Activated CD4-positive, alpha-beta T cell treated with anti-CD3 and anti-CD28 coated beads, Interleukin-2, amount 10 ng/mL, durations not matched to agents 7 days and 5 days (primary cell): ENCODE results near the gene EXOC2. TPM values are rescaled to one million over a fixed set of nuclear protein-coding genes. Genes with fewer than 3 reads are reported as not detected.
"Not testable (repeated sequence)": the region's sequence is repeated elsewhere in the genome, so short reads cannot be mapped to it uniquely, and the experiment has no call there.

ENCODE experiments used
- CTCF ChIA-PET: fragments of 350-600 bp; sonication (Branson Sonifier 250); formaldehyde crosslinking; loops from one replicate; lab custom pipeline; 2021; ENCODE audit warnings: antibody characterized with exemption; lab: Charles Lee
- POLR2A ChIA-PET: fragments of 350-600 bp; sonication (Branson Sonifier 250); formaldehyde crosslinking; loops from one replicate; lab custom pipeline; 2021; ENCODE audit warnings: antibody characterized with exemption; lab: Charles Lee
- DNase-seq: peaks from one replicate; pipeline ENCODE4 v3.0.0-alpha.2; 2020
- H3K27ac Mint-ChIP-seq: one replicate; pipeline ENCODE4 v1.8.0; 2021; ENCODE audit warnings: mild to moderate bottlenecking, moderate library complexity, mixed read lengths
- H3K27me3 Mint-ChIP-seq: one replicate; pipeline ENCODE4 v1.8.0; 2021; ENCODE audit warnings: mixed read lengths
- H3K36me3 Mint-ChIP-seq: one replicate; pipeline ENCODE4 v1.8.0; 2021; ENCODE audit warnings: low read depth, mixed read lengths
- H3K4me1 Mint-ChIP-seq: one replicate; pipeline ENCODE4 v1.8.0; 2021; ENCODE audit warnings: mixed read lengths
- H3K4me3 Mint-ChIP-seq: one replicate; pipeline ENCODE4 v1.8.0; 2021; ENCODE audit warnings: mild to moderate bottlenecking, moderate library complexity, mixed read lengths
- H3K9me3 Mint-ChIP-seq: one replicate; pipeline ENCODE4 v1.8.0; 2021; ENCODE audit warnings: mixed read lengths
- total RNA-seq, 2 experiments: library from RNA; stranded (reverse); gene quantifications; one replicate each; pipeline ENCODE4 v1.2.3, GENCODE V29; 2021

EXOC2 gene
- total RNA-seq, 2 experiments from 2014 or later, result 42.7 to 43.6 TPM

GRCh38 chr6:582370-582769 lies 110.6 kb downstream of the EXOC2 start:
- no peaks in the 10 kb centered on the region for H3K27me3 Mint-ChIP-seq
- H3K4me1 Mint-ChIP-seq, result peaks cover 31% of the 10 kb centered on the region
- ChIA-PET CTCF (interaction anchor here (0.9 to 2.9 kb wide), 3 partner anchors 9 to 23 kb away, joined by 3 to 22 read pairs (median 3); no protein-coding TSS in a partner anchor), POLR2A (no interaction called here)
- DNase-seq, result no peak
- peaks cover 2% of the 10 kb centered on the region for H3K36me3 Mint-ChIP-seq
- no peak overlapping the region for H3K27ac Mint-ChIP-seq
- H3K9me3 Mint-ChIP-seq, result no peaks in the 10 kb centered on the region
- no peak overlapping the region for H3K4me3 Mint-ChIP-seq

DNA sequence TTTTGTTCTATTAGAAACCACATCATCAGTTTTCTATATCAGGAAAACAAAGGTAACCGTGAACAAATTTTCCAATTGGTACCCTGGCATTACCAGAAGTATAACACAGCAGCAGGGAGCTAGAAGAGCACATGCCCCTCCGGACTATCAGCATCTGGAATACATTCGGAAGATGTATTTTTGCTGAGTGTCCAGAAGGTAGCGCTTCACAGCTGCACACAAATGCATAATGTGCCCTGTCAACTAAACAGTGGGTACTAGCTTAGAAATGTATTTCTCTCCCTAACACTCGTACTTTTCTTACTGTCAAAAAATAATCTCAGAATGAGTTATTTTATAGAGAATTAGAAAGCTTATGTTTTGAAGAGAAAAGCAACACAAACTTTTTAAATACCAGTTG lies 113.6 kb downstream of the EXOC2 start:
- Mint-ChIP-seq H3K4me1 (peaks cover 33% of the 10 kb centered on the region), H3K27ac (no peak overlapping the region), H3K4me3 (no peak overlapping the region), H3K9me3 (peaks cover 7% of the 10 kb centered on the region), H3K36me3 (peaks cover 25% of the 10 kb centered on the region), H3K27me3 (no peaks in the 10 kb centered on the region)
- ChIA-PET CTCF (interaction anchor here (1.0 kb wide), 1 partner anchor 11 kb away, joined by 3 read pairs; no protein-coding TSS in a partner anchor), POLR2A (interaction anchor here (0.6 kb wide), 1 partner anchor 172 kb away, joined by 4 read pairs; no protein-coding TSS in a partner anchor)
- no peak for DNase-seq

GRCh38 chr6:572596-573265 lies 120.2 kb downstream of the EXOC2 start:
- ChIA-PET POLR2A (no interaction called here), CTCF (interaction anchor here (0.8 to 1.4 kb wide), 3 partner anchors 14 to 20 kb away, joined by 3 to 6 read pairs (median 4); no protein-coding TSS in a partner anchor)
- Mint-ChIP-seq H3K36me3 (peaks cover 63% of the 10 kb centered on the region), H3K27ac (no peak overlapping the region), H3K9me3 (peaks cover 7% of the 10 kb centered on the region), H3K4me3 (no peak overlapping the region), H3K27me3 (no peaks in the 10 kb centered on the region), H3K4me1 (peaks cover 27% of the 10 kb centered on the region)
- DNase-seq, result no peak

GRCh38 chr6:571892-572291 lies 121.0 kb downstream of the EXOC2 start:
- Mint-ChIP-seq H3K4me3 (no peak overlapping the region), H3K36me3 (peaks cover 61% of the 10 kb centered on the region), H3K4me1 (peaks cover 20% of the 10 kb centered on the region), H3K9me3 (peaks cover 7% of the 10 kb centered on the region), H3K27me3 (no peaks in the 10 kb centered on the region), H3K27ac (no peak overlapping the region)
- DNase-seq, result no peak
- CTCF ChIA-PET, result interaction anchor here (0.8 to 1.4 kb wide), 3 partner anchors 13 to 21 kb away, joined by 3 to 6 read pairs (median 4); no protein-coding TSS in a partner anchor
- POLR2A ChIA-PET, result no interaction called here

GRCh38 chr6:570825-571224 lies 122.1 kb downstream of the EXOC2 start:
- DNase-seq, result no peak
- Mint-ChIP-seq H3K4me1 (peaks cover 20% of the 10 kb centered on the region), H3K36me3 (peaks cover 61% of the 10 kb centered on the region), H3K4me3 (no peak overlapping the region), H3K27ac (peak overlapping the region; percentile 11), H3K27me3 (no peaks in the 10 kb centered on the region), H3K9me3 (peaks cover 7% of the 10 kb centered on the region)
- ChIA-PET CTCF (no interaction called here), POLR2A (no interaction called here)

- H3K27ac Mint-ChIP-seq, result no peak overlapping the region
- H3K4me1 Mint-ChIP-seq, result peaks cover 20% of the 10 kb centered on the region
- no peaks in the 10 kb centered on the region for H3K9me3 Mint-ChIP-seq
- POLR2A ChIA-PET, result interaction anchor here (0.7 kb wide), 1 partner anchor 343 kb away, joined by 3 read pairs; no protein-coding TSS in a partner anchor
- no peak overlapping the region for H3K4me3 Mint-ChIP-seq
- no peaks in the 10 kb centered on the region for H3K27me3 Mint-ChIP-seq
- DNase-seq, result no peak
- peaks cover 50% of the 10 kb centered on the region for H3K36me3 Mint-ChIP-seq
- CTCF ChIA-PET, result interaction anchor here (1.2 kb wide), 1 partner anchor 10 kb away, joined by 3 read pairs; no protein-coding TSS in a partner anchor
These were observed 123.9 kb downstream of the EXOC2 start for GRCh38 chr6:568954-569523.

DNA sequence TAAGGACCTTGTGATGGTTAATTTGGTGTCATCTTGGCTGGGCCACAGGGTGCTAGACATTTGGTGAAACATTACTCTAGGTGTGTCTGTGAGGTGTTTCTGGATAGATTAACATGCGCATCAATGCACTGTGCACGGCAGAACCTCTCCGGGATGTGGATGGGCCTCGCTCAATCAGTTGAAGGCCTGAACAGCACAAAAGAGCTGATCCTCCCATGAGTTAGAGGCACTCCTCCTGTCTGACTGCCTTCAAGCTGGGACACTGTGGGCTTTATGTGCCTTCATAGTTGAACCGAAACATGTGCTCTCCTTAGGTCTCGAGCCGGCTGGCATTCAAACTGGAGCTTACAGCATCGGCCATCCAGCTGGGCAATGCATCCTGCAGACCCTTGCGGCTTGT lies 124.9 kb downstream of the EXOC2 start:
- H3K4me3 Mint-ChIP-seq, result no peak overlapping the region
- H3K9me3 Mint-ChIP-seq, result no peaks in the 10 kb centered on the region
- H3K36me3 Mint-ChIP-seq, result peaks cover 47% of the 10 kb centered on the region
- peaks cover 20% of the 10 kb centered on the region for H3K4me1 Mint-ChIP-seq
- DNase-seq, result no peak
- CTCF ChIA-PET, result interaction anchor here (0.8 to 1.2 kb wide), 4 partner anchors 9 to 168 kb away, joined by 3 to 4 read pairs (median 4); no protein-coding TSS in a partner anchor
- no peak overlapping the region for H3K27ac Mint-ChIP-seq
- no peaks in the 10 kb centered on the region for H3K27me3 Mint-ChIP-seq
- POLR2A ChIA-PET, result no interaction called here

- Mint-ChIP-seq H3K27me3 (no peaks in the 10 kb centered on the region), H3K36me3 (peaks cover 56% of the 10 kb centered on the region), H3K9me3 (peaks cover 8% of the 10 kb centered on the region), H3K4me1 (peaks cover 22% of the 10 kb centered on the region), H3K27ac (no peak overlapping the region), H3K4me3 (no peak overlapping the region)
- POLR2A ChIA-PET, result no interaction called here
- no peak for DNase-seq
- CTCF ChIA-PET, result interaction anchor here (1.2 to 1.3 kb wide), 2 partner anchors 15 to 148 kb away, joined by 3 read pairs; no protein-coding TSS in a partner anchor
These were observed 129.1 kb downstream of the EXOC2 start for GRCh38 chr6:563863-564262.

- Mint-ChIP-seq H3K27ac (no peak overlapping the region), H3K9me3 (peaks cover 8% of the 10 kb centered on the region), H3K27me3 (no peaks in the 10 kb centered on the region), H3K4me1 (peaks cover 29% of the 10 kb centered on the region), H3K36me3 (peaks cover 53% of the 10 kb centered on the region), H3K4me3 (no peak overlapping the region)
- no peak for DNase-seq
- ChIA-PET POLR2A (no interaction called here), CTCF (no interaction called here)
These were observed 130.8 kb downstream of the EXOC2 start for GRCh38 chr6:562052-562676.

DNA sequence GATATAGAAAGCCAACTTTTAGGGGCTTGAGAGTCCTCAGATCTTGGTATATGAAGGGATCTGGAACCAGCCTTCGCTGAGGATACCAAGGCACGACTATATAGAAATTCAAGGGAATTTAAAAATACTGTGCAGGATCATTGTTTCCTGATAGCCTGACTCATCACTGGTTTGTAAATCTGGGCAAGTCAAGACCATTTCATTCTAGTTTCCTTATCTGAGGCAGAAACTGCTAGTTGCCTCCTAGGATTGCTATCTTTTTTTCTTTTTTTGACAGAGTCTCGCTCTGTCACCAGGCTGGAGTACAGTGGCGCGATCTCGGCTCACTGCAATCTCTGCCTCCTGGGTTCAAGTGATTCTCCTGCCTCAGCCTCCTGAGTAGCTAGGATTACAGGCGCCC lies 131.6 kb downstream of the EXOC2 start:
- Mint-ChIP-seq H3K4me1 (peaks cover 31% of the 10 kb centered on the region), H3K36me3 (peaks cover 55% of the 10 kb centered on the region)
- CTCF ChIA-PET, result interaction anchor here (1.8 kb wide), 1 partner anchor 158 kb away, joined by 5 read pairs; no protein-coding TSS in a partner anchor
- H3K9me3 Mint-ChIP-seq, DNase-seq, H3K27me3 Mint-ChIP-seq, POLR2A ChIA-PET, H3K27ac Mint-ChIP-seq, H3K4me3 Mint-ChIP-seq: not testable (repeated sequence)

- DNase-seq, result no peak
- Mint-ChIP-seq H3K36me3 (peaks cover 63% of the 10 kb centered on the region), H3K27me3 (no peaks in the 10 kb centered on the region), H3K4me3 (no peak overlapping the region), H3K4me1 (peaks cover 31% of the 10 kb centered on the region), H3K27ac (peak overlapping the region; percentile 80), H3K9me3 (peaks cover 8% of the 10 kb centered on the region)
- POLR2A ChIA-PET, result interaction anchor here (1.3 kb wide), 1 partner anchor 167 kb away, joined by 3 read pairs; the partner anchor contains the start of gene IRF4
- CTCF ChIA-PET, result interaction anchor here (0.7 to 2.1 kb wide), 5 partner anchors 8 to 134 kb away, joined by 3 to 7 read pairs (median 4); partner anchors contain the start of gene EXOC2
These were observed 134.0 kb downstream of the EXOC2 start for GRCh38 chr6:558959-559358.

DNA sequence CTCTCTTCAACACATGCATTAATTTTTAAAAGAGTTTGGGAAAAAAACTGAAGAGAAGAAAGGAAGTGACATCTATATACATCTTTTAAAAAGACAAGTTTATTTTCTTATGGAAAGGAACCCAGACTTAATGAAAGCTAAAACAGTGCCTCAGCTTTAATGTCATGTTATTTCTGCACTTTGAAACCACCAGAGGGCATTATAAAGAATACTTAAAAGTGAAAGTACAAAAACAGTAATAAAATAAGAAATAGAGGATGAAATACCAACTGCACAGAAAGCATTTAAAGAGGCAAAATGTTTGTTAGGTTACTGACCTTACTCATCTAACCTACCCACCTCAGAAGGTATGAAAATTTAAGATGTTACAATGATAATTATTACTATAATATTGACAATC lies 134.8 kb downstream of the EXOC2 start:
- CTCF ChIA-PET, result interaction anchor here (1.0 to 1.4 kb wide), 2 partner anchors 56 to 113 kb away, joined by 3 to 4 read pairs; no protein-coding TSS in a partner anchor
- H3K4me3 Mint-ChIP-seq, result peak overlapping the region; percentile 15

More for the DNA sequence above, 134.8 kb downstream of the EXOC2 start:
- H3K4me1 Mint-ChIP-seq, result peaks cover 31% of the 10 kb centered on the region
- H3K36me3 Mint-ChIP-seq, result peaks cover 63% of the 10 kb centered on the region
- no peak for DNase-seq
- peak overlapping the region; percentile 71 for H3K27ac Mint-ChIP-seq
- H3K27me3 Mint-ChIP-seq, result no peaks in the 10 kb centered on the region
- H3K9me3 Mint-ChIP-seq, result peaks cover 8% of the 10 kb centered on the region
- POLR2A ChIA-PET, result interaction anchor here (1.3 kb wide), 1 partner anchor 166 kb away, joined by 3 read pairs; the partner anchor contains the start of gene IRF4
